Panc1 (cell line): ENCODE results near the gene ADCY2. TPM values are rescaled to one million over a fixed set of nuclear protein-coding genes. Genes with fewer than 3 reads are reported as not detected.

Source experiments
- ATAC-seq: fragments of 200-7000 bp; cut with Tn5 transposase; 2 replicates; pipeline ENCODE4 v1.9.1; 2020; ENCODE audit warnings: mild to moderate bottlenecking, moderate library complexity
- BruUV-seq: library from RNA; stranded (reverse); fragments of 400-500 nt; replicated peaks from 2 replicates; lab custom pipeline; 2021; lab: Mats Ljungman, UMichigan
- CTCF ChIA-PET: fragments of 300-600 bp; sonication (Branson Sonifier 250); formaldehyde crosslinking; loops from one replicate; lab custom pipeline; 2022; ENCODE audit warnings: antibody characterized with exemption; lab: Charles Lee
- POLR2A ChIA-PET: fragments of 300-600 bp; sonication (Branson Sonifier 250); formaldehyde crosslinking; loops from one replicate; lab custom pipeline; 2022; ENCODE audit warnings: antibody characterized with exemption; lab: Charles Lee
- DNase-seq: peaks from one replicate; pipeline ENCODE4 v3.0.0-alpha.2; 2010; ENCODE audit warnings: low read depth, low spot score
- H3K27ac ChIP-seq: 2 replicates; pipeline ENCODE4 v1.5.1; 2011; ENCODE audit warnings: mild to moderate bottlenecking, low read length, inconsistent platforms
- H3K27me3 ChIP-seq: fragments of 200-500 bp; sonication (Bioruptor generic); 2 replicates; pipeline ENCODE4 v1.6.0; 2014; ENCODE audit warnings: low read length, inconsistent platforms; ENCODE audit not compliant: control insufficient read depth, insufficient read depth
- H3K36me3 ChIP-seq: fragments of 200-500 bp; sonication (Bioruptor generic); 2 replicates; pipeline ENCODE4 v1.5.1; 2014; ENCODE audit warnings: inconsistent platforms, mild to moderate bottlenecking, low read length, moderate library complexity; ENCODE audit not compliant: control insufficient read depth, insufficient read depth
- H3K4me1 ChIP-seq: 2 replicates; pipeline ENCODE4 v1.5.1; 2011; ENCODE audit warnings: inconsistent platforms, mild to moderate bottlenecking, low read length, moderate library complexity; ENCODE audit not compliant: control insufficient read depth, insufficient read depth
- H3K4me3 ChIP-seq, 2 experiments: 2 replicates each; pipeline ENCODE4 v1.5.1; 2011 to 2012; ENCODE audit warnings: low read depth in 2 of 2, low read length in 2 of 2, mild to moderate bottlenecking in 2 of 2, inconsistent platforms in 1 of 2, moderate library complexity in 1 of 2
- H3K9me3 ChIP-seq: fragments of 200-500 bp; sonication (Bioruptor generic); 2 replicates; pipeline ENCODE4 v1.5.1; 2014; ENCODE audit warnings: low read depth, mild to moderate bottlenecking, inconsistent platforms, low read length, moderate library complexity; ENCODE audit not compliant: control insufficient read depth, insufficient read depth
- POLR2AphosphoS5 ChIP-seq: IDR thresholded peaks from 2 replicates; pipeline ENCODE4 v1.6.1; 2012; ENCODE audit warnings: mild to moderate bottlenecking, low read depth, low read length, moderate library complexity
- SIN3A ChIP-seq: IDR thresholded peaks from 2 replicates; pipeline ENCODE4 v1.6.1; 2012; ENCODE audit warnings: low read depth, mild to moderate bottlenecking, low read length, moderate library complexity, borderline replicate concordance; ENCODE audit not compliant: insufficient read depth
- in situ Hi-C: cut with HindIII; loops from 2 replicates; pipeline ENCODE4 v1.10.0; 2016; ENCODE audit warnings: low sequenced_read_pairs, low pct_unique_long_range_greater_than_20kb
- intact Hi-C: fragments of 100-400 bp; cut with micrococcal nuclease; formaldehyde crosslinking; loops from one replicate; pipeline ENCODE4 v1.10.0; 2022; ENCODE audit not compliant: unreplicated experiment
- total RNA-seq: library from RNA; stranded (reverse); gene quantifications from one replicate; pipeline ENCODE4 v1.2.1, GENCODE V29; 2021; ENCODE audit not compliant: unreplicated experiment
- TF ChIP-seq, protein P1 (sequence below): fragments of 450-650 bp; IDR thresholded peaks from 2 replicates; pipeline ENCODE4 v1.5.1; 2017; ENCODE audit warnings: mild to moderate bottlenecking
- TF ChIP-seq, protein P2 (sequence below), 2 experiments: IDR thresholded peaks; 2 replicates each; pipeline ENCODE4 v1.6.1; 2011 to 2012; ENCODE audit warnings: low read depth in 2 of 2, control low read depth in 1 of 2, low read length in 1 of 2, mild to moderate bottlenecking in 1 of 2, moderate library complexity in 1 of 2; ENCODE audit not compliant: insufficient read depth in 1 of 2

ADCY2 gene
- total RNA-seq, 1 experiment from 2014 or later, result 0.13 TPM

DNA sequence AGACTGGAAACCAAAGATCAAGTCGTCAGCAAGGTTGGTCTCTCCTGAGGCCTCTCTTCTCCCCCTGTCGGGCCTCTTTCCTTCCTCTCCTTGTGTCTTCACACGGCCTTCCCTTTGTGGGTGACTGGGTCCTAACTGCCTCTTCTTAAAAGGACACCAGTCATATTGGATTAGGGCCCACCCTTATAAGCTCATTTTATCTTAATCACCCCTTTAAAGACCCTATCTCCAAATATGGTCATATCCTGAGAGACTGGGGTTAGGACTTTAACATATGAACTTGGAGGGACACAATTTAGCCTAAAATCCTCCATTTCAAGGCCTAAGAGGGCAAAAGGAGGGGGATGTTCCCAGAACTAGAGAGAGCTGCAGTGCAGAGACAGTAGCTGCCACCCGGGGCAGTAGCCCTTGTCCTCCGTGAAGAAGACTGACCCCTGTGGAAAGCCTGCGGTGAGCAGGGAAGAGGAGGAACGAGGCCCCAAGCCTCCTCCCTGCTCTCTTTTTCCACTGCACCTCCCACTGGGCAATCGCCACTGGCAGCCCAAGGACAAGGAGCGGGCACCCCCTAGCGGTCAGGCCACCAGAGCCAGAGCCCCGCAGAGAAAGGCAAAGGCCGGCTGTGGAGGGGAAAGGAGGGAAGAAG lies 420.1 kb downstream of the ADCY2 start:
- peaks cover 11% of the 10 kb centered on the region for H3K27me3 ChIP-seq
- H3K4me1 ChIP-seq, result no peaks in the 10 kb centered on the region
- no peaks in the 10 kb centered on the region for H3K36me3 ChIP-seq
- in situ Hi-C loops, result no loop called here
- DNase-seq (peak; percentile 25), ATAC-seq (peak; percentile 99)
- CTCF ChIA-PET, result interaction anchor here (0.6 kb wide), 1 partner anchor 44 kb away, joined by 3 read pairs; no protein-coding TSS in a partner anchor
- TF ChIP-seq, protein P1, sequence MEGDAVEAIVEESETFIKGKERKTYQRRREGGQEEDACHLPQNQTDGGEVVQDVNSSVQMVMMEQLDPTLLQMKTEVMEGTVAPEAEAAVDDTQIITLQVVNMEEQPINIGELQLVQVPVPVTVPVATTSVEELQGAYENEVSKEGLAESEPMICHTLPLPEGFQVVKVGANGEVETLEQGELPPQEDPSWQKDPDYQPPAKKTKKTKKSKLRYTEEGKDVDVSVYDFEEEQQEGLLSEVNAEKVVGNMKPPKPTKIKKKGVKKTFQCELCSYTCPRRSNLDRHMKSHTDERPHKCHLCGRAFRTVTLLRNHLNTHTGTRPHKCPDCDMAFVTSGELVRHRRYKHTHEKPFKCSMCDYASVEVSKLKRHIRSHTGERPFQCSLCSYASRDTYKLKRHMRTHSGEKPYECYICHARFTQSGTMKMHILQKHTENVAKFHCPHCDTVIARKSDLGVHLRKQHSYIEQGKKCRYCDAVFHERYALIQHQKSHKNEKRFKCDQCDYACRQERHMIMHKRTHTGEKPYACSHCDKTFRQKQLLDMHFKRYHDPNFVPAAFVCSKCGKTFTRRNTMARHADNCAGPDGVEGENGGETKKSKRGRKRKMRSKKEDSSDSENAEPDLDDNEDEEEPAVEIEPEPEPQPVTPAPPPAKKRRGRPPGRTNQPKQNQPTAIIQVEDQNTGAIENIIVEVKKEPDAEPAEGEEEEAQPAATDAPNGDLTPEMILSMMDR, result peak; percentile 96
- TF ChIP-seq, protein P2, sequence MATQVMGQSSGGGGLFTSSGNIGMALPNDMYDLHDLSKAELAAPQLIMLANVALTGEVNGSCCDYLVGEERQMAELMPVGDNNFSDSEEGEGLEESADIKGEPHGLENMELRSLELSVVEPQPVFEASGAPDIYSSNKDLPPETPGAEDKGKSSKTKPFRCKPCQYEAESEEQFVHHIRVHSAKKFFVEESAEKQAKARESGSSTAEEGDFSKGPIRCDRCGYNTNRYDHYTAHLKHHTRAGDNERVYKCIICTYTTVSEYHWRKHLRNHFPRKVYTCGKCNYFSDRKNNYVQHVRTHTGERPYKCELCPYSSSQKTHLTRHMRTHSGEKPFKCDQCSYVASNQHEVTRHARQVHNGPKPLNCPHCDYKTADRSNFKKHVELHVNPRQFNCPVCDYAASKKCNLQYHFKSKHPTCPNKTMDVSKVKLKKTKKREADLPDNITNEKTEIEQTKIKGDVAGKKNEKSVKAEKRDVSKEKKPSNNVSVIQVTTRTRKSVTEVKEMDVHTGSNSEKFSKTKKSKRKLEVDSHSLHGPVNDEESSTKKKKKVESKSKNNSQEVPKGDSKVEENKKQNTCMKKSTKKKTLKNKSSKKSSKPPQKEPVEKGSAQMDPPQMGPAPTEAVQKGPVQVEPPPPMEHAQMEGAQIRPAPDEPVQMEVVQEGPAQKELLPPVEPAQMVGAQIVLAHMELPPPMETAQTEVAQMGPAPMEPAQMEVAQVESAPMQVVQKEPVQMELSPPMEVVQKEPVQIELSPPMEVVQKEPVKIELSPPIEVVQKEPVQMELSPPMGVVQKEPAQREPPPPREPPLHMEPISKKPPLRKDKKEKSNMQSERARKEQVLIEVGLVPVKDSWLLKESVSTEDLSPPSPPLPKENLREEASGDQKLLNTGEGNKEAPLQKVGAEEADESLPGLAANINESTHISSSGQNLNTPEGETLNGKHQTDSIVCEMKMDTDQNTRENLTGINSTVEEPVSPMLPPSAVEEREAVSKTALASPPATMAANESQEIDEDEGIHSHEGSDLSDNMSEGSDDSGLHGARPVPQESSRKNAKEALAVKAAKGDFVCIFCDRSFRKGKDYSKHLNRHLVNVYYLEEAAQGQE (IDR thresholded peaks at IDR 0.05; ENCODE audit: insufficient read depth in 1 of 2, low read depth in 2 of 2, low read length in 1 of 2), result no peak
- POLR2A ChIA-PET, result no interaction called here
- no peak overlapping the region for H3K4me3 ChIP-seq
- H3K27ac ChIP-seq, result no peak overlapping the region
- no TSS peak for BruUV-seq
- no peaks in the 10 kb centered on the region for H3K9me3 ChIP-seq
- intact Hi-C loops, result no loop called here

DNA sequence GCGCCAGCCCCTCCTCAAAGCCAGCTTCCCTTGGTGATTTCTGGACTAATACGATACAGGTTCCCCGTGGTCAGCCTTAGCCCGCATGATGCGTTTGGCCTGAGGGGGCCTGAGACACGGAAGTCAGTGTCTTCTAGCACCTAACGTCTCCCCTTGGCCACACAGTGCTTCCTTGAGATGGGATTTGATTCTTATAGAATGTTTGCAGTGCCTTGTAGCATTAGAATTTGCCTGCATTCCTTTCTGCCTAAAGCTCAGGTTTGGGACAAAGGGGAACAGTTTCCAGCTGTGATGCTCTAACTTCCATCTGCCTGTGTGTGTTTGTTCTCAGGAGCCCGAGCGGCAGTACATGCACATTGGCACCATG lies 420.6 kb downstream of the ADCY2 start:
- H3K4me3 ChIP-seq, result no peak overlapping the region
- intact Hi-C loops (no loop called here), in situ Hi-C loops (no loop called here)
- DNase-seq, result no peak
- CTCF ChIA-PET, result interaction anchor here (0.6 kb wide), 1 partner anchor 44 kb away, joined by 3 read pairs; no protein-coding TSS in a partner anchor
- no peaks in the 10 kb centered on the region for H3K36me3 ChIP-seq
- peak; percentile 67 for ATAC-seq
- H3K9me3 ChIP-seq, result no peaks in the 10 kb centered on the region
- no peak overlapping the region for H3K27ac ChIP-seq
- BruUV-seq, result no TSS peak
- peaks cover 11% of the 10 kb centered on the region for H3K27me3 ChIP-seq
- POLR2A ChIA-PET, result no interaction called here
- no peaks in the 10 kb centered on the region for H3K4me1 ChIP-seq
- TF ChIP-seq, protein P2 (IDR thresholded peaks at IDR 0.05; ENCODE audit: insufficient read depth in 1 of 2, low read depth in 2 of 2, low read length in 1 of 2), result no peak
- TF ChIP-seq POLR2AphosphoS5, result no peak
- TF ChIP-seq SIN3A, result no peak
